Parathyroid adenoma (tissue), 2 donors: Measurements from ENCODE around the gene KRT37.
"Not testable (repeated sequence)": the region's sequence is repeated elsewhere in the genome, so short reads cannot be mapped to it uniquely, and the experiment has no call there.

Source experiments
- H2AFZ ChIP-seq: fragments of 300-600 bp; sonication (generic); one replicate; pipeline ENCODE4 v1.7.0; 2017; ENCODE audit warnings: antibody characterized with exemption, mild to moderate bottlenecking
- H3K27ac ChIP-seq: fragments of 300-600 bp; sonication (generic); one replicate; pipeline ENCODE4 v1.7.0; 2017
- H3K27me3 ChIP-seq: fragments of 300-600 bp; sonication (generic); one replicate; pipeline ENCODE4 v1.7.0; 2017; ENCODE audit warnings: low read length; ENCODE audit not compliant: control insufficient read depth, insufficient read depth
- H3K36me3 ChIP-seq: fragments of 300-600 bp; sonication (generic); one replicate; pipeline ENCODE4 v1.7.0; 2017; ENCODE audit warnings: low read length; ENCODE audit not compliant: control insufficient read depth, insufficient read depth
- H3K4me1 ChIP-seq: fragments of 300-600 bp; sonication (generic); one replicate; pipeline ENCODE4 v1.7.0; 2017; ENCODE audit warnings: control low read depth
- H3K4me2 ChIP-seq: fragments of 300-600 bp; sonication (generic); one replicate; pipeline ENCODE4 v1.7.0; 2017; ENCODE audit warnings: low read length
- H3K4me3 ChIP-seq: fragments of 300-600 bp; sonication (generic); one replicate; pipeline ENCODE4 v1.7.0; 2017; ENCODE audit warnings: low read depth, low read length
- H3K79me2 ChIP-seq: fragments of 300-600 bp; sonication (generic); one replicate; pipeline ENCODE4 v1.7.0; 2017; ENCODE audit warnings: control low read depth
- H3K9ac ChIP-seq: fragments of 300-600 bp; sonication (generic); one replicate; pipeline ENCODE4 v1.7.0; 2017; ENCODE audit warnings: mild to moderate bottlenecking
- H3K9me3 ChIP-seq: fragments of 300-600 bp; sonication (generic); one replicate; pipeline ENCODE4 v1.7.0; 2017; ENCODE audit warnings: low read length; ENCODE audit not compliant: control insufficient read depth
- CTCF ChIP-seq: fragments of 300-600 bp; sonication (generic); IDR thresholded peaks from one replicate; pipeline ENCODE4 v1.7.0; 2017; ENCODE audit warnings: antibody characterized with exemption, mild to moderate bottlenecking
- donor health status: primary hyperparathyroidism.

Gene KRT37

GRCh38 chr17:41386227-41386626, 38.2 kb downstream of the KRT37 start:
- no peak for TF ChIP-seq CTCF
- Histone ChIP-seq H2AFZ (no peak overlapping the region), H3K36me3 (no peaks in the 10 kb centered on the region)

GRCh38 chr17:41383690-41384089, 40.7 kb downstream of the KRT37 start:
- TF ChIP-seq CTCF, result no peak
- H3K4me2 ChIP-seq, result no peak overlapping the region

More at GRCh38 chr17:41386227-41386626, 38.2 kb downstream of the KRT37 start:
- H3K4me1 ChIP-seq, result no peaks in the 10 kb centered on the region
- H3K9ac ChIP-seq, result no peak overlapping the region
- no peak overlapping the region for H3K4me2 ChIP-seq
- H3K27ac ChIP-seq, result no peak overlapping the region
- H3K27me3 ChIP-seq, result no peaks in the 10 kb centered on the region
- no peak overlapping the region for H3K4me3 ChIP-seq
- H3K79me2 ChIP-seq, result no peaks in the 10 kb centered on the region
- H3K9me3 ChIP-seq, result no peaks in the 10 kb centered on the region

GRCh38 chr17:41382394-41382793, 42.0 kb downstream of the KRT37 start:
- Histone ChIP-seq H3K4me2 (no peak overlapping the region), H3K79me2 (no peaks in the 10 kb centered on the region), H2AFZ (no peak overlapping the region), H3K9ac (no peak overlapping the region), H3K27ac (no peak overlapping the region), H3K4me1 (no peaks in the 10 kb centered on the region), H3K9me3 (no peaks in the 10 kb centered on the region), H3K36me3 (no peaks in the 10 kb centered on the region), H3K4me3 (no peak overlapping the region), H3K27me3 (no peaks in the 10 kb centered on the region)
- no peak for TF ChIP-seq CTCF

More at GRCh38 chr17:41383690-41384089, 40.7 kb downstream of the KRT37 start:
- H3K79me2 ChIP-seq, result no peaks in the 10 kb centered on the region
- H2AFZ ChIP-seq, result no peak overlapping the region
- H3K9ac ChIP-seq, result no peak overlapping the region
- no peaks in the 10 kb centered on the region for H3K27me3 ChIP-seq
- H3K9me3 ChIP-seq, result no peaks in the 10 kb centered on the region
- H3K4me1 ChIP-seq, result no peaks in the 10 kb centered on the region
- H3K36me3 ChIP-seq, result no peaks in the 10 kb centered on the region
- H3K4me3 ChIP-seq, result no peak overlapping the region
- H3K27ac ChIP-seq, result no peak overlapping the region

GRCh38 chr17:41381943-41382342, 42.4 kb downstream of the KRT37 start, which contains the start of gene KRT34:
Gene KRT34 (minus strand): TSS chr17:41382306. CDS start chr17:41382246, 60 bp downstream.
- not testable (repeated sequence) for H3K36me3 ChIP-seq, H3K9ac ChIP-seq, H3K9me3 ChIP-seq, H3K4me1 ChIP-seq, H3K27ac ChIP-seq, H3K4me3 ChIP-seq, H3K79me2 ChIP-seq, H3K27me3 ChIP-seq, H2AFZ ChIP-seq, H3K4me2 ChIP-seq

GRCh38 chr17:41380091-41380490, 44.3 kb downstream of the KRT37 start:
- not testable (repeated sequence) for H2AFZ ChIP-seq, H3K79me2 ChIP-seq, H3K27ac ChIP-seq, H3K4me2 ChIP-seq, H3K36me3 ChIP-seq, H3K9ac ChIP-seq, H3K27me3 ChIP-seq, H3K4me1 ChIP-seq, H3K4me3 ChIP-seq, H3K9me3 ChIP-seq

GRCh38 chr17:41377546-41377945, 46.8 kb downstream of the KRT37 start:
- no peak overlapping the region for H3K4me3 ChIP-seq
- no peaks in the 10 kb centered on the region for H3K4me1 ChIP-seq
- H3K79me2 ChIP-seq, result no peaks in the 10 kb centered on the region
- H3K36me3 ChIP-seq, result no peaks in the 10 kb centered on the region
- no peak overlapping the region for H3K4me2 ChIP-seq
- no peaks in the 10 kb centered on the region for H3K27me3 ChIP-seq
- H2AFZ ChIP-seq, result no peak overlapping the region
- no peaks in the 10 kb centered on the region for H3K9me3 ChIP-seq
- H3K27ac ChIP-seq, result no peak overlapping the region
- no peak overlapping the region for H3K9ac ChIP-seq
- TF ChIP-seq CTCF, result no peak
